Peyer's patch (tissue), 4 donors: ENCODE data around the gene LHFPL5.

Source experiments
- POLR2A ChIP-seq, 2 donors: fragments of 450-650 bp; IDR thresholded peaks; one replicate each; pipeline ENCODE4 v1.5.1; 2017; ENCODE audit warnings: antibody characterized with exemption in 2 of 2, mild to moderate bottlenecking in 2 of 2, moderate library complexity in 2 of 2
- TF ChIP-seq, protein P1 (sequence below), 6 experiments: fragments of 450-650 bp in 4 of 6; fragments of 200-600 bp in 2 of 6; sonication (generic) in 1 of 6; IDR thresholded peaks; one replicate each; pipeline ENCODE4 v1.5.1; 2017 to 2019; ENCODE audit warnings: antibody characterized with exemption in 6 of 6, mild to moderate bottlenecking in 3 of 6, moderate library complexity in 1 of 6

DNA sequence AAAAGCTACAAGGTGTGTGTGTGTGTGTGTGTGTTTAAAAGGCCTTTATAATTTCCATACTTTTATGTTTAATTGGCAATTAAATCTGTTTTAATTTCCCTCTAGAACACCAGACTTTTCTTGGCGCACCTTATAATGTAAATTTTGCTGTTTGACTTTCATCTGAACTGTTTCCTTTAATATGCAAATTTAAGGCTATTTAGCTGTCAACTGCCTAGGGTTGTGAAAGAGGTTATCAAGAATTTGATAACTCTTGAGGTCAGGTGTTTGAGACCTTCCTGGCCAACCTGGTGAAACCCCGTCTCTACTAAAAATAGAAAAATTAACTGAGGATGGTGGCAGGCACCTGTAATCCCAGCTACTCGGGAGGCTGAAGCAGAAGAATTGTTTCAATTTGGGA, 4.0 kb upstream of the LHFPL5 start:
- TF ChIP-seq, protein P1, sequence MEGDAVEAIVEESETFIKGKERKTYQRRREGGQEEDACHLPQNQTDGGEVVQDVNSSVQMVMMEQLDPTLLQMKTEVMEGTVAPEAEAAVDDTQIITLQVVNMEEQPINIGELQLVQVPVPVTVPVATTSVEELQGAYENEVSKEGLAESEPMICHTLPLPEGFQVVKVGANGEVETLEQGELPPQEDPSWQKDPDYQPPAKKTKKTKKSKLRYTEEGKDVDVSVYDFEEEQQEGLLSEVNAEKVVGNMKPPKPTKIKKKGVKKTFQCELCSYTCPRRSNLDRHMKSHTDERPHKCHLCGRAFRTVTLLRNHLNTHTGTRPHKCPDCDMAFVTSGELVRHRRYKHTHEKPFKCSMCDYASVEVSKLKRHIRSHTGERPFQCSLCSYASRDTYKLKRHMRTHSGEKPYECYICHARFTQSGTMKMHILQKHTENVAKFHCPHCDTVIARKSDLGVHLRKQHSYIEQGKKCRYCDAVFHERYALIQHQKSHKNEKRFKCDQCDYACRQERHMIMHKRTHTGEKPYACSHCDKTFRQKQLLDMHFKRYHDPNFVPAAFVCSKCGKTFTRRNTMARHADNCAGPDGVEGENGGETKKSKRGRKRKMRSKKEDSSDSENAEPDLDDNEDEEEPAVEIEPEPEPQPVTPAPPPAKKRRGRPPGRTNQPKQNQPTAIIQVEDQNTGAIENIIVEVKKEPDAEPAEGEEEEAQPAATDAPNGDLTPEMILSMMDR (IDR thresholded peaks at IDR 0.05) = no peak
- no peak for TF ChIP-seq POLR2A (IDR thresholded peaks at IDR 0.05)
